Upper lobe of left lung (tissue), 4 donors: ENCODE results near the gene KCNH1.

ENCODE experiments used
- EP300 ChIP-seq, 4 donors: sonication (generic); formaldehyde crosslinking; IDR thresholded peaks; one replicate each; pipeline ENCODE4 v1.5.1; 2017; ENCODE audit warnings: antibody characterized with exemption in 4 of 4, control low read depth in 2 of 4
- POLR2A ChIP-seq, 4 donors: fragments of 450-650 bp; IDR thresholded peaks; one replicate each; pipeline ENCODE4 v1.5.1; 2016 to 2017; ENCODE audit warnings: antibody characterized with exemption in 4 of 4, mild to moderate bottlenecking in 2 of 4
- POLR2AphosphoS5 ChIP-seq, 2 donors: sonication (generic); formaldehyde crosslinking; IDR thresholded peaks; one replicate each; pipeline ENCODE4 v1.5.1; 2017; ENCODE audit warnings: antibody characterized with exemption in 2 of 2
- TF ChIP-seq, protein P1 (sequence below), 6 experiments: fragments of 450-650 bp in 4 of 6; fragments of 200-600 bp in 2 of 6; sonication (generic) in 2 of 6; IDR thresholded peaks; one replicate each; pipeline ENCODE4 v1.5.1; 2016 to 2019; ENCODE audit warnings: antibody characterized with exemption in 6 of 6

- TF ChIP-seq, protein P1, sequence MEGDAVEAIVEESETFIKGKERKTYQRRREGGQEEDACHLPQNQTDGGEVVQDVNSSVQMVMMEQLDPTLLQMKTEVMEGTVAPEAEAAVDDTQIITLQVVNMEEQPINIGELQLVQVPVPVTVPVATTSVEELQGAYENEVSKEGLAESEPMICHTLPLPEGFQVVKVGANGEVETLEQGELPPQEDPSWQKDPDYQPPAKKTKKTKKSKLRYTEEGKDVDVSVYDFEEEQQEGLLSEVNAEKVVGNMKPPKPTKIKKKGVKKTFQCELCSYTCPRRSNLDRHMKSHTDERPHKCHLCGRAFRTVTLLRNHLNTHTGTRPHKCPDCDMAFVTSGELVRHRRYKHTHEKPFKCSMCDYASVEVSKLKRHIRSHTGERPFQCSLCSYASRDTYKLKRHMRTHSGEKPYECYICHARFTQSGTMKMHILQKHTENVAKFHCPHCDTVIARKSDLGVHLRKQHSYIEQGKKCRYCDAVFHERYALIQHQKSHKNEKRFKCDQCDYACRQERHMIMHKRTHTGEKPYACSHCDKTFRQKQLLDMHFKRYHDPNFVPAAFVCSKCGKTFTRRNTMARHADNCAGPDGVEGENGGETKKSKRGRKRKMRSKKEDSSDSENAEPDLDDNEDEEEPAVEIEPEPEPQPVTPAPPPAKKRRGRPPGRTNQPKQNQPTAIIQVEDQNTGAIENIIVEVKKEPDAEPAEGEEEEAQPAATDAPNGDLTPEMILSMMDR (IDR thresholded peaks at IDR 0.05): no peak
- TF ChIP-seq POLR2A (IDR thresholded peaks at IDR 0.05): no peak
- TF ChIP-seq POLR2AphosphoS5 (IDR thresholded peaks at IDR 0.05): no peak
- TF ChIP-seq EP300 (IDR thresholded peaks at IDR 0.05): no peak
These were observed 354.7 kb downstream of the KCNH1 start for GRCh38 chr1:210779269-210779668.
